Lower leg skin (tissue), 3 donors: ENCODE results near the gene ZNF654.

ENCODE experiments used
- CTCF ChIP-seq, 3 donors: fragments of 450-650 bp; IDR thresholded peaks; one replicate each; pipeline ENCODE4 v1.5.1; 2016; ENCODE audit warnings: antibody characterized with exemption in 3 of 3, mild to moderate bottlenecking in 3 of 3, moderate library complexity in 2 of 3
- POLR2A ChIP-seq, 2 donors: fragments of 450-650 bp; IDR thresholded peaks; one replicate each; pipeline ENCODE4 v1.6.1; 2016 to 2017; ENCODE audit warnings: antibody characterized with exemption in 2 of 2, mild to moderate bottlenecking in 1 of 2, moderate library complexity in 1 of 2

GRCh38 chr3:88112289-88112688, 53.2 kb downstream of the ZNF654 start:
- TF ChIP-seq POLR2A (IDR thresholded peaks at IDR 0.05) (no peak), CTCF (IDR thresholded peaks at IDR 0.05) (no peak)
